ENCODE results near the gene MOB3B.

GRCh38 chr9:27563738-27564430, 34.3 kb upstream of the MOB3B start:
- TF ChIP-seq CTCF (IDR thresholded peaks at IDR 0.05) (no peak), POLR2A (IDR thresholded peaks at IDR 0.05) (no peak), POLR2AphosphoS5 (IDR thresholded peaks at IDR 0.05; ENCODE audit: insufficient read depth in 1 of 2, low read depth in 1 of 2) (no peak)

Data from vagina (tissue), 2 donors.